ENCODE data around the gene CDC42SE2. TPM values are rescaled to one million over a fixed set of nuclear protein-coding genes. Genes with fewer than 3 reads are reported as not detected.
"Not testable (repeated sequence)": the region's sequence is repeated elsewhere in the genome, so short reads cannot be mapped to it uniquely, and the experiment has no call there.

The CDC42SE2 gene
- total RNA-seq, 4 donors from 2014 or later, result 10.4 to 28.4 (median 22.1) TPM

DNA sequence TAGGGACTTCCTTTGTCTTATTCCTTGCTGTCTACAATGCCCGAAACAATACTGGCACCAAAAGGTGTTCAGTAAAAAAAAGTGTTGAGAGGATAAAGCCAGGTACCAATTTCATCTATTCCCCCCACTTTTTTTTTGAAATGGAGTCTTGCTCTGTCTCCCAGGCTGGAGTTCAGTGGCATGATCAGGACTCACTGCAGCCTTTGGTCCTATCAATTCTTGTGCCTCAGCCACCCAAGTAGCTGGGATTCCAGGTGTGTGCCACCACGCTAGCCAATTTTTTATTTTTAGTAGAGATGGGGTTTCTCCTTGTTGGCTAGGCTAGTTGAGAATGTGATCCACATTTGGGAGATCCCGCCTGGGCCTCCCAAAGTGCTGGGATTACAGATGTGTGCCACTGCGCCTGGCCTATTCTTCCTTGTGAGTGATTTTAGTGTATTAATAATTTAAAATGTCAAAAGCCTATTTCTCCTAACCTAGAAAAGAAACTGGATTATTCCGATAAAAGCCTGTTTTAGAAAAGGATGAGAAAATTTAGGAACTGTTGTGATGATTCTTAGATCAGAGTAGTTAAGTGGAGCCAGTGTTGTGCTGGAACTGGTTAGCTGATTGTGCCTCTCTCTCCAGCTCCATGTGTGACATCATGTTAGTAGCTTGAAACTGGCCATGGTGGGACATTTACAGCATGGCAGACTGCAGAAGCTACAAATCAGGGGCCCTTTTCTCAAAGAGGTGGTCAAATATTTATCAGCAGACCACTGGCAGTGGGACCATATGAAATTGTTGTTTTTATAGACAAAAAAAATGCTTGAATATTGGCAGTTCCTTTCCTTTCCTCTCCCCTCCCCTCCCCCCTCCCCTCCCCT, 14.3 kb downstream of the CDC42SE2 start:
- TF ChIP-seq, protein P1, sequence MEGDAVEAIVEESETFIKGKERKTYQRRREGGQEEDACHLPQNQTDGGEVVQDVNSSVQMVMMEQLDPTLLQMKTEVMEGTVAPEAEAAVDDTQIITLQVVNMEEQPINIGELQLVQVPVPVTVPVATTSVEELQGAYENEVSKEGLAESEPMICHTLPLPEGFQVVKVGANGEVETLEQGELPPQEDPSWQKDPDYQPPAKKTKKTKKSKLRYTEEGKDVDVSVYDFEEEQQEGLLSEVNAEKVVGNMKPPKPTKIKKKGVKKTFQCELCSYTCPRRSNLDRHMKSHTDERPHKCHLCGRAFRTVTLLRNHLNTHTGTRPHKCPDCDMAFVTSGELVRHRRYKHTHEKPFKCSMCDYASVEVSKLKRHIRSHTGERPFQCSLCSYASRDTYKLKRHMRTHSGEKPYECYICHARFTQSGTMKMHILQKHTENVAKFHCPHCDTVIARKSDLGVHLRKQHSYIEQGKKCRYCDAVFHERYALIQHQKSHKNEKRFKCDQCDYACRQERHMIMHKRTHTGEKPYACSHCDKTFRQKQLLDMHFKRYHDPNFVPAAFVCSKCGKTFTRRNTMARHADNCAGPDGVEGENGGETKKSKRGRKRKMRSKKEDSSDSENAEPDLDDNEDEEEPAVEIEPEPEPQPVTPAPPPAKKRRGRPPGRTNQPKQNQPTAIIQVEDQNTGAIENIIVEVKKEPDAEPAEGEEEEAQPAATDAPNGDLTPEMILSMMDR (IDR thresholded peaks at IDR 0.05), result no peak
- no peak for TF ChIP-seq POLR2A (IDR thresholded peaks at IDR 0.05)
- H3K9me3 ChIP-seq, result no peaks in the 10 kb centered on the region
- no peaks in the 10 kb centered on the region for H3K27me3 ChIP-seq
- DNase-seq, result no peak
- no peaks in the 10 kb centered on the region for H3K36me3 ChIP-seq
- H3K4me3 ChIP-seq, result no peak overlapping the region
- peaks cover 9 to 59% (median 11%) of the 10 kb centered on the region in 3 donors for H3K4me1 ChIP-seq
- intact Hi-C loops (cut with DNase I), result no loop called here
- WGBS, 2 donors, result 89 to 95% methylated on average over 5 of the region's 5 CpGs
- no peak overlapping the region for H3K27ac ChIP-seq

DNA sequence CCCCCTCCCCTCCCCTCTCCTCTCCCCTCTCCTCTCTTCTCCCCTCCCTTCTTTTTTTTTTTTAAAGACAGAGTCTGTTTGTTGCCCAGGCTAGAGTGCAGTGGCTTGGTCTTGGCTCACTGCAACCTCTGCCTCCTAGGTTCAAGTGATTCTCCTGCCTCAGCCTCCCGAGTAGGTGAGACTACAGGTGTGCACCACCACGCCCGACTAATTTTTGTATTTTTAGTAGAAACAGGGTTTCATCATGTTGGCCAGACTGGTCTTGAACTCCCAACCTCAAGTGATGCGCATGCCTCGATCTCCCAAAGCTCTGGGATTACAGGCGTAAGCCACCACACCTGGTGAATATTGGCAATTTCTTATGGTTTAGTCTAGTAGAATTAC, 14.9 kb downstream of the CDC42SE2 start:
- DNase-seq; H3K27ac ChIP-seq; H3K27me3 ChIP-seq; H3K9me3 ChIP-seq; intact Hi-C loops (cut with DNase I); H3K36me3 ChIP-seq; H3K4me3 ChIP-seq: not testable (repeated sequence)
- peaks cover 9 to 64% (median 11%) of the 10 kb centered on the region in 3 donors for H3K4me1 ChIP-seq
- WGBS, 2 donors, result 74 to 88% methylated on average over 6 of the region's 6 CpGs

DNA sequence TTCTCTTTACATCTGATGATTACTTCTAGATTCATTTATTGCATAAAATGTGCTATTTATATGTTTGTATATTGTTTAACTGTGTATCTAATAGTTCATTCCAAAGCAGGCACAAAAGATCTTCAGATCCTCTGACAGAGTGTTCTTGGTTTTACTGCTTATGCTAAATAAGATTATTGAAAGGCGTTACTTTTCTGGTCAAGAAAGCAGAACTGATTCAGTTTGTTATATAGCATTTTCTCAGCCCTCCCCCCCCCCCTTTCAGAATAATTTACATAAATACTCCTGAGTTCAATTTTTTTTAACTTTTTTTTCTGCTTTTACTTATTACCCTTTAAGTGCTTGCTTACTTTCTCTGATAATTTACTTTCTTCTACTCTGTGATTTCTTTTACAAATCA, 15.4 kb downstream of the CDC42SE2 start:
- no peaks in the 10 kb centered on the region for H3K9me3 ChIP-seq
- no peak for TF ChIP-seq POLR2A (IDR thresholded peaks at IDR 0.05)
- TF ChIP-seq, protein P1 (IDR thresholded peaks at IDR 0.05), result no peak
- H3K36me3 ChIP-seq, result no peaks in the 10 kb centered on the region
- H3K27me3 ChIP-seq, result no peaks in the 10 kb centered on the region
- 56 to 74% methylated on average over 1 of the region's 1 CpG for WGBS, 2 donors
- no peak for DNase-seq
- intact Hi-C loops (cut with DNase I), result no loop called here
- no peak overlapping the region for H3K27ac ChIP-seq
- no peak overlapping the region for H3K4me3 ChIP-seq
- peaks cover 9 to 64% (median 11%) of the 10 kb centered on the region in 3 donors for H3K4me1 ChIP-seq

DNA sequence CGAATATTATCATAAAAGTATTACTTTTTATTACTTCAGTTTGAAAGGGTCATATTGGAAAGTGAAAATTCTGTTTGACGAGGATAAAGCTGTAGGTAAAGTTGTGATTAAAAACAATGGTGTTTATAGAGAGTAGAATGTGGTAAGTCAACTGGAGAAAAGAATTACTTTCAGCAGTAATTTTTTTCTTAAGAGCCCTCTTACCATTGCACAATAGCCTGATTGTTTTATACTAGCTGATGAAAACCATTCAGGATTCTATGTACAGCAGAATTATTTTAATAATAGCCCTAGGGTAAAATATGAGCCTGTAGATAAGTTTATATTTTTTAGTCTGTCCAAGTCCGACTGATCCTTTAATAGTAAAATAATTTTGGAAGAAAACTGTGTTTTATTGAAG, 16.6 kb downstream of the CDC42SE2 start:
- H3K27me3 ChIP-seq, result no peaks in the 10 kb centered on the region
- no peaks in the 10 kb centered on the region for H3K36me3 ChIP-seq
- intact Hi-C loops (cut with DNase I), result no loop called here
- peak overlapping the region in 3 of 4 donors; percentile 74 to 86 (median 79) for H3K27ac ChIP-seq
- H3K4me3 ChIP-seq, result no peak overlapping the region
- no peaks in the 10 kb centered on the region for H3K9me3 ChIP-seq
- peaks cover 9 to 61% (median 11%) of the 10 kb centered on the region in 3 donors for H3K4me1 ChIP-seq
- WGBS, 2 donors, result 45 to 56% methylated on average over 3 of the region's 3 CpGs
- DNase-seq, result no peak
- no peak for TF ChIP-seq POLR2A (IDR thresholded peaks at IDR 0.05)

DNA sequence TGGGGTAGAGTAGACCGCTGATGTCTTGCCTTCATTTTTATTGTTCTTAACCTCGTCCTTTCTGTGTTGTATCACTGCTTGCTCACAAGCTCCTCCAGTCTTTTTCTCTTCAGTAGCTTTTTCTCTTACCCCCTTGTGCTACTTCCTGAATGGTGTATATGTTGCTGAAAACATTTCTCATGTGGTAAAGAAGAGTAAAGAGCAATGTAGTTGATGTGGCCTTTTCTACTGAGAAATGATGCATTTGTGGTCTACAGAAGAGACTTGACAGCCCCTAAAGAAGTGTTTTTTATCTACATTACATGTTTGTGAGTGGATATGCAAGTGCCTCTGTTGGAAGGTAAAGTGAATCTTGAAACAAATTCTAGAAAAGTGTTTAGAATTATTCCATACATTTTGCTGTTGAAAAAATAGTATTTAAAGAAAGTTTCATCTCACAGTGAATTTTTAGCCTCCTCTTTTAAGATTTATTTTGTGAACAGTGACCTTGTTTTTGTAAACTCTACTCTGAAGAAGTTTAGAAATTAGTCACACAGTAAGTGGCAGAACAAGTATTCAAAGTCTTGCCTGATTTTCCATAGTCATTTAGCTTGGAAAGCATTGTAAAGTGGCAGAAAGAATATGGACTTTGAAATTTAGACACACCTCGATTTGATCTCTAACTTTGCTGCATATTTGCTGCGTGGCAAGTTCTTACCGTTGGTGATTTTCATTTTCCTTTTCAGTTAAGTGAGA, 17.4 kb downstream of the CDC42SE2 start:
- DNase-seq, result no peak
- Histone ChIP-seq H3K27ac (peak overlapping the region; percentile 38 to 86 (median 76)), H3K9me3 (no peaks in the 10 kb centered on the region), H3K4me1 (peaks cover 9 to 62% (median 11%) of the 10 kb centered on the region in 3 donors), H3K4me3 (peak overlapping the region; percentile 2 to 40 (median 14)), H3K36me3 (no peaks in the 10 kb centered on the region), H3K27me3 (no peaks in the 10 kb centered on the region)
- TF ChIP-seq, protein P1 (IDR thresholded peaks at IDR 0.05), result no peak
- no peak for TF ChIP-seq POLR2A (IDR thresholded peaks at IDR 0.05)
- 28 to 39% methylated on average over 5 of the region's 5 CpGs for WGBS, 2 donors
- intact Hi-C loops (cut with DNase I), result no loop called here

DNA sequence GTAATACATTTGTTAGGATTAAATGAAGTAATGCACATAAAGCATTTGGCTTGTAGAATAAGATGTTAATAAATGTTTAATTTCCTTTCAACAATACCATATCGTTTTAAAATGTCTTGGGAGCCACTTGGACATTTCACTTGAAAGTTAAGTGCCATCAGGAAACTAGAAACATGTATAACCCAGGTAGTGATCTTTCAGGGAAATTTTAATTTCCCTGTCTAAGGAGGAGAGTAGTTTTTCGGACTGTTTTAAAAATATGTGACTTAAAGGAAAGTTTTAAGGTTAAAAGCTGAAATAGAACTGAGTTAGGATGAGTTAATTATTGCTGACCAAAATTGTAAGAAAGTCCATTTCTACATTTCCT, 18.0 kb downstream of the CDC42SE2 start:
- H3K36me3 ChIP-seq, result peaks cover 0 to under 1% (median 0%) of the 10 kb centered on the region in 3 donors
- H3K4me1 ChIP-seq, result peaks cover 9 to 59% (median 11%) of the 10 kb centered on the region in 3 donors
- no peaks in the 10 kb centered on the region for H3K27me3 ChIP-seq
- H3K27ac ChIP-seq, result peak overlapping the region; percentile 38 to 86 (median 76)
- no peak for DNase-seq
- no peaks in the 10 kb centered on the region for H3K9me3 ChIP-seq
- intact Hi-C loops (cut with DNase I), result no loop called here
- no peak for TF ChIP-seq POLR2A (IDR thresholded peaks at IDR 0.05)
- TF ChIP-seq, protein P1 (IDR thresholded peaks at IDR 0.05), result no peak
- WGBS, 2 donors, result 28 to 30% methylated on average over 2 of the region's 2 CpGs
- peak overlapping the region; percentile 2 to 40 (median 14) for H3K4me3 ChIP-seq

Measured in esophagus squamous epithelium (tissue), 5 donors.